Placental epithelial cell (primary cell): Measurements from ENCODE around the gene LNP1. TPM values are rescaled to one million over a fixed set of nuclear protein-coding genes. Genes with fewer than 3 reads are reported as not detected.

Experiments
- total RNA-seq: library from RNA; depleted of rRNA; stranded (reverse); fragments of >200 nt; gene quantifications from 2 replicates; pipeline ENCODE4 v1.2.3, GENCODE V29; 2012

The LNP1 gene, protein sequence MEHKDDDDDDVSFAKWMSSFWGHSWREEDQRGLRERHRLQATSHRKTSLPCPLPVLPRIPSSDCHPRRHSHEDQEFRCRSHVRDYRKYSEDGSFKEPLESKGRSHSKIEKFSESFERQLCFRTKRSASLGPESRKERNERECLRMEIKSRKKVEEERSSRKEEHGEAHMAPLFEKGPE
- total RNA-seq: 6.0 and 10.6 TPM in 2 replicates

DNA sequence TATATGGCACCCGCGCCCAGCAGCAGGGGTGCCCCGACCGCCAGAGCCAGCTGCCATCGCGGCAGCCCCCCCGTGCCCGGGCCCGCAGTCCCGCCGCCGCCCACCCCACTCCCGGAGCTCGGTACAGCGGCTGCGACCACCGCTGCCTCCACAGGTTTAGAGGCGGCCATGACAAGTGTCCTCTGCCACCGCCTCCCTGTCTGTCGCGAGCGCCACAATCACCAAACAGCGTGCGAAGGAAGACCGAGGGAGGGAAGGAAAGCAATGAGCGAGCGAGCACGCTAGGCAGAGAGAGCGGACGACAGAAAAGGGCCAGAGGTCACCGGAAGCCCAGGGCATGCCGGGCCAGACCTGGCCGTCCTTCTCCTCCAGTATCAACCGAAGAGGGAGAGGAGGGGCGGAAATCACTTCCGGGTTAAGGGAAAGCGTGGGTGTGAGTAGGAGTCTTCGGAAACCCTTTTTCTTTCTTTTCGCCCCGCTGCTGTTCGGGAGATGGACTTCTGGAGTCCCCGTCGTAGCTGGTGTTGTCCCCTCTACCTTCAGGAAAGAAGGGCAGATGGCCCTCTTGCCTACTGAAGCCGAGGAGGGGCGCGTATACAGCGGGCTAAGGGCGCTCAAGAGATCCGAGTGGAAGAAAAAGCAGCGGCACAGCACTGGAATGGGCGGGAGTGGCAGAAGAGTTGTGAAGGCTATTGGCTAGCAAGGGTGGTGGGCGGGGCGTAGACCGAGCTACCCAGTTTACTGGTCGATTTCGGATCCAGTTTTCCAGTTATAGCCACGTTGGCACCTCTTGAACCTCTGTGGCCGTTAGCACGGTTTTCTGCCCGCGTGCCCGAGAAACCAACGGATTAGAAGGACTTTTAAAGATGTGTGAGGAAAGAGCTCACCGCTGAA, at the start of gene LNP1, which contains the start of gene TOMM70:
LNP1 (plus strand) TSS at position 760 of the 894 bp plus-strand sequence. CDS start 28,191 bp downstream, outside the sequence.
TOMM70 (minus strand) TSS at position 310 of the 894 bp plus-strand sequence; CDS start at position 170, 140 bp downstream.

DNA sequence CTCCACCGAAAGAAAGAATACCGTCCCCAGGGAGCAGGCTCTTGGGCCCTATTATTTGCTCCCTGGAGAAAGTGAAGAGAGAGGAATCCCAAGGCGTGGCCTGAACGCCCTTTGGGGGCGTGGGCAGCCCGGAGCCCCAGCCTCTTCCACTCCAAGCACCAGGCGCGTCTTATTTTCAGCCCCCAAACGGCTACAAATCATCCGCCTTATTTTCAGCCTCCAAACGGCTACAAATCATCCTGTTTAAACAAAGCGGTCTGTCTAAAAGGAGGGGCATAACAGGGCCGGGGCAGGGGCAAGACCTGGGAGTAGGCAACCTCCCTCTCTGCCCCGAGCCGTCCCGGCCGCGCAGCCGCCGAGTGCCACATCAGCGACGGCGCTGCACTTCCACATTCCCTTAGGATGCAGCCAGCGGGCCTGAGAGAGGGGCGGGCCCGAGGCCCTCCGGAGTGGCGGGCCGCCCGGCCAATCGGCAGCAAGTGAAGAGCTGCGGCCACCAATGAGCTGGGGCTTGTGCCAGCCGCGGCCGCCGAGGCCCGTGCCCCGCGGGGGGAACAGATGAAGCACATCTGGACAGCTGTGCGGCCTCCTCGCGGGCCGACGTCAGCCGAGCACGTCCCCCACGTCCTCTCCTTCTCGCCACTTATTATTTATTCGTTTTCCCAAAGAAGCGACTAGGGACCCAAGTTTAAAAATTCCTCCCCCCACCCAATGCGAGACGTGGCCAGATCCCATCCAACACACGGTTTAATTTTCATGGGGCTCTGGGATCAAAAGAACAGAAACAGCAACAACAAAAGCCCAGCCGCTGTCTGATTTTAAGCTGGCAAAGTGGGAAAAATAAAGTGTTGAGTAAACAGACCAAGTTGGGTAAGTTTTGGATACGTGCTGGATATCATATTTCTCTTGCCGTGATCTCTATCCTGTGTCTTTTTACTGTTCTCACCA, 91.0 kb downstream of the LNP1 start, which contains the start of gene TMEM45A:
TMEM45A (plus strand) TSS at position 561 of the 948 bp plus-strand sequence. CDS start 62,593 bp downstream, outside the sequence.

Other genes starting within 250 kb of the LNP1 start
- 36.5 and 54.0 TPM in 2 replicates for gene TBC1D23, start 140.5 kb upstream of the LNP1 start, total RNA-seq
- 11.4 and 15.9 TPM in 2 replicates for gene NIT2, start 66.8 kb upstream of the LNP1 start, total RNA-seq
- 38.9 and 45.2 TPM in 2 replicates for gene TOMM70, start 450 bp upstream of the LNP1 start, total RNA-seq
- 188 and 237 TPM in 2 replicates for gene TMEM45A, start 91.1 kb downstream of the LNP1 start, total RNA-seq
- 0.39 TPM in 1 of 2 replicates, not detected in the other for gene ADGRG7, start 208.1 kb downstream of the LNP1 start, total RNA-seq